Prostate gland (tissue), 2 donors: ENCODE data around the gene SPDEF. TPM values are rescaled to one million over a fixed set of nuclear protein-coding genes. Genes with fewer than 3 reads are reported as not detected.

Source experiments
- DNase-seq: peaks from one replicate; pipeline ENCODE4 v3.0.0-alpha.2; 2019; ENCODE audit warnings: low spot score
- H3K27ac ChIP-seq, 2 donors: fragments of 200-600 bp; sonication (generic); 2 replicates each; pipeline ENCODE4 v1.5.1; 2017 to 2019
- H3K27me3 ChIP-seq: fragments of 200-600 bp; sonication (generic); replicated peaks from 2 replicates; pipeline ENCODE4 v1.5.1; 2019; ENCODE audit not compliant: insufficient read depth
- H3K36me3 ChIP-seq, 2 donors: fragments of 200-600 bp; sonication (generic); 1 replicate in 1 of 2; 2 replicates in 1 of 2; pipeline versions ENCODE4 v1.5.1 to v1.8.1; 2017 to 2019
- H3K4me1 ChIP-seq: fragments of 200-600 bp; sonication (generic); replicated peaks from 2 replicates; pipeline ENCODE4 v1.5.1; 2019
- H3K4me3 ChIP-seq, 2 donors: fragments of 200-600 bp; sonication (generic); 2 replicates each; pipeline ENCODE4 v1.5.1; 2017 to 2019
- H3K9me3 ChIP-seq: fragments of 200-600 bp; sonication (generic); 2 replicates; pipeline ENCODE4 v1.5.1; 2017
- POLR2A ChIP-seq: fragments of 450-650 bp; IDR thresholded peaks from one replicate; pipeline ENCODE4 v1.6.1; 2016; ENCODE audit warnings: antibody characterized with exemption, mild to moderate bottlenecking
- POLR2AphosphoS5 ChIP-seq: sonication (generic); formaldehyde crosslinking; IDR thresholded peaks from one replicate; pipeline ENCODE4 v1.6.1; 2017; ENCODE audit warnings: antibody characterized with exemption
- WGBS: methylation state at CpG from one replicate; pipeline ENCODE4 v1.1.5; 2018; 5-methylcytosine and 5-hydroxymethylcytosine counted together
- intact Hi-C: fragments of 100-400 bp; cut with DNase I; formaldehyde crosslinking; loops from one replicate; pipeline ENCODE4 v1.14.2; 2022
- total RNA-seq, 2 donors: library from RNA; depleted of rRNA; stranded (reverse); fragments of >200 nt; gene quantifications; one replicate each; pipeline ENCODE4 v1.1.0, GENCODE V29; 2016
- TF ChIP-seq, protein P1 (sequence below), 4 experiments: fragments of 200-600 bp in 2 of 4; fragments of 450-650 bp in 2 of 4; sonication (generic) in 2 of 4; IDR thresholded peaks; 1 replicate in 3 of 4; 2 replicates in 1 of 4; pipeline ENCODE4 v1.5.1; 2016 to 2019; ENCODE audit warnings: antibody characterized with exemption in 4 of 4, mild to moderate bottlenecking in 2 of 4, moderate library complexity in 2 of 4

SPDEF gene
- total RNA-seq, 2 donors from 2014 or later = 165 to 738 TPM

DNA sequence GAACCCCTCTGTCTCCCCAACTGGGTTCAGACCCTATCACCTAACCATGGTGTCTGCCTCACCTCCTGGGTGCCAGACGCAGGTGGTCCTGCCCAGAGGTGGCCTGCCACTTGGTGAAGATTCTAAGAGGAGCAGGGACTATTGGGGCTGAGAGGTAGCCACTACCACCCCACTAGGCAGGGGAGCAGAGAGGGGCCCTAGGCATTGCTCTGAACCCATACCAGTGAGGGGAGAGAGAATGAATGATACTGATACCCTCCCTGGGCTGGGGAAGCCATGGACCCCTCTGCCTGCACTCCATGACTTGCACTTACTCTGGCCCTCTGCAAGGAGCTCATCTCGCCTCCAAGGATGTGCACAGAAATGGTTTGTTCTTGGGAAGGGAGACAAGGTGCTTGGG is 31.7 kb upstream of the SPDEF start:
- WGBS = 95% methylated on average over 2 of the region's 2 CpGs
- no peaks in the 10 kb centered on the region for H3K9me3 ChIP-seq
- H3K27ac ChIP-seq = no peak overlapping the region
- no peaks in the 10 kb centered on the region for H3K4me1 ChIP-seq
- no peak for TF ChIP-seq POLR2A
- TF ChIP-seq POLR2AphosphoS5 = no peak
- H3K36me3 ChIP-seq = no peaks in the 10 kb centered on the region
- no peak overlapping the region for H3K4me3 ChIP-seq
- intact Hi-C loops = no loop called here
- H3K27me3 ChIP-seq = no peaks in the 10 kb centered on the region
- no peak for DNase-seq

DNA sequence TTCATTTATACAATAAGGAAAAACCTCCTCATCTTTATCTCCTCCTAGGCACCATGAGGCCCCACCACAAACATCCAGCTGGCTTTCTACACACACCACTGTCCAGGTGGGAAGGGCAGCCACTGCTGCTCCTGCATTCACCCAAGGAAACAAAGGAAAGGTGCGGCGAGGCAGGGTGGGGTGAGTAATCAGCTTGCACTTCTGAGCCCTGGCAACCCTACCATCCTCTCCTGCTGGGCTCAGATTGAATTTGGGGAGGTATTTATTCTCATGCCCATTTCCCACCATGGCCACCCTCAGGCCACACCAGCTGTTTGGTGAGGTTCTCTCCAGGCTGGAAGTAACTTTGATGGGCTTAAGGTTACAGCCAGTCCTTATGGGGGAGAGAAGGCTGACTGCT is 31.2 kb upstream of the SPDEF start:
- Histone ChIP-seq H3K4me3 (no peak overlapping the region), H3K27ac (no peak overlapping the region), H3K36me3 (no peaks in the 10 kb centered on the region), H3K9me3 (no peaks in the 10 kb centered on the region), H3K4me1 (no peaks in the 10 kb centered on the region), H3K27me3 (no peaks in the 10 kb centered on the region)
- 94% methylated on average over 2 of the region's 2 CpGs for WGBS
- TF ChIP-seq, protein P1, sequence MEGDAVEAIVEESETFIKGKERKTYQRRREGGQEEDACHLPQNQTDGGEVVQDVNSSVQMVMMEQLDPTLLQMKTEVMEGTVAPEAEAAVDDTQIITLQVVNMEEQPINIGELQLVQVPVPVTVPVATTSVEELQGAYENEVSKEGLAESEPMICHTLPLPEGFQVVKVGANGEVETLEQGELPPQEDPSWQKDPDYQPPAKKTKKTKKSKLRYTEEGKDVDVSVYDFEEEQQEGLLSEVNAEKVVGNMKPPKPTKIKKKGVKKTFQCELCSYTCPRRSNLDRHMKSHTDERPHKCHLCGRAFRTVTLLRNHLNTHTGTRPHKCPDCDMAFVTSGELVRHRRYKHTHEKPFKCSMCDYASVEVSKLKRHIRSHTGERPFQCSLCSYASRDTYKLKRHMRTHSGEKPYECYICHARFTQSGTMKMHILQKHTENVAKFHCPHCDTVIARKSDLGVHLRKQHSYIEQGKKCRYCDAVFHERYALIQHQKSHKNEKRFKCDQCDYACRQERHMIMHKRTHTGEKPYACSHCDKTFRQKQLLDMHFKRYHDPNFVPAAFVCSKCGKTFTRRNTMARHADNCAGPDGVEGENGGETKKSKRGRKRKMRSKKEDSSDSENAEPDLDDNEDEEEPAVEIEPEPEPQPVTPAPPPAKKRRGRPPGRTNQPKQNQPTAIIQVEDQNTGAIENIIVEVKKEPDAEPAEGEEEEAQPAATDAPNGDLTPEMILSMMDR (IDR thresholded peaks at IDR 0.05) = no peak
- no peak for TF ChIP-seq POLR2AphosphoS5
- TF ChIP-seq POLR2A = no peak
- no peak for DNase-seq
- intact Hi-C loops = no loop called here

DNA sequence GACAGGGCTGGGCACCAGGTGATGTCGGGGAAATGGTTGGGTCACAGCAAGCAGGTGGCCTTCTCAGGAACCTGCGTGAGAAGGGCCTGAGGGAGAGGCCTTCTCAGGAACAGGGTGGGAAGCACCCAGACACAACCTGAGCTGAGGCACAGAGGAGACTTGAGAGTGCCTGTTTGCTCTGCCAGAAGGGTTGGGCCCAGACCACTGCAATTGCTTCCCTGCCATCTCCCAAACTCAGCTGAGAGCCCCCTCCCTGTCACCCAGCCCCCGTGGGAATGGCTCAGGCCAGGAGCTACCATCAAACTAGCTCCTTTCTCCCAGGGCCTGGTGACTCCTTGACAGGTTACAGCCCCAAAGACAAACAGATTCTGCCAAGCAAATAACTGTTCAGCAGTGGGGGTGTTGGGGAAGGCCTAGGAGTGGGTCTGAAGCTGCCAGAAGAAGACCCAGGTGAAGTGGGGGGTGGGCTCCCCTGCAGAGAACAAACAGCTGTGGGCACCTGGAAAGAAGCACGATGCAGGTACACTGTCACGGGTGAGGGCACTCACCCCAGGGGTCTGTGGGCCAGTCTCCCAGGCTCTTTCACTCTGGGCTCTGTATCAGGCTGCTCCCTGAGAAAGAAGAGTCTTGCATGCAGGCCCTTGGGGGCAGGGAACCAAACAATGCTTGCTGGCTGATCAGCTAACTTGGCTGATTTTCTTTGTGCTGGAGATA is 30.4 kb upstream of the SPDEF start:
- Histone ChIP-seq H3K4me1 (no peaks in the 10 kb centered on the region), H3K27ac (no peak overlapping the region), H3K36me3 (no peaks in the 10 kb centered on the region), H3K4me3 (no peak overlapping the region), H3K9me3 (no peaks in the 10 kb centered on the region), H3K27me3 (no peaks in the 10 kb centered on the region)
- intact Hi-C loops = no loop called here
- DNase-seq = no peak
- TF ChIP-seq POLR2A (no peak), POLR2AphosphoS5 (no peak)
- TF ChIP-seq, protein P1 (IDR thresholded peaks at IDR 0.05) = no peak
- 73% methylated on average over 5 of the region's 5 CpGs for WGBS

DNA sequence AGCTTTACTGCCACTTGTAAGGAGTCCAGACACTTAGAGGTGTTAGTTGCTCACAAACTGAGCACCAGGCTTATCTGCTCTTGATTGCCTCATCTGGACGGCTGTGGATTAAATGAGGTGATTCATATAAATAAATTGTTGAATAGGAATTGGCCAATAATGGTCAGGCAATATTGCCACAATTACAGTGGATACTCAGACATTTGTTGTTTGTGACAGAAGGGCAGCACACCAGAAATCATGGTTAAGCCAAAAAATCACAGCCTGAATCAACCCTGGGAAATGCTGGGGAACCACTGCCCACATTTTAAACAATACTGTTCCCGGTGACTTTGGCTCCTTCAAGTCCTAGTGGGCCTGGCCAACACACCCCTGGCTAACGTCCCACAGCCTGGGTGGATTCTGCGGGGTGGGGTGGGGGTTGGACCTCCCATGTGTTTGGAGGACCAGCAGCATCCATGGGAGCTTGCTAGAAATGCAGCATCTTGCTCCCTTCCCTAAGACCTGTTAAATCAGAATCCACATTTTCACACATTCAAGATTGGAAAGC is 29.5 kb upstream of the SPDEF start:
- H3K9me3 ChIP-seq = no peaks in the 10 kb centered on the region
- no peak overlapping the region for H3K4me3 ChIP-seq
- H3K27ac ChIP-seq = no peak overlapping the region
- no peaks in the 10 kb centered on the region for H3K27me3 ChIP-seq
- no peak for DNase-seq
- intact Hi-C loops = no loop called here
- no peaks in the 10 kb centered on the region for H3K36me3 ChIP-seq
- TF ChIP-seq POLR2AphosphoS5 (no peak), POLR2A (no peak)
- TF ChIP-seq, protein P1 (IDR thresholded peaks at IDR 0.05) = no peak
- 30% methylated on average over 4 of the region's 4 CpGs for WGBS
- H3K4me1 ChIP-seq = no peaks in the 10 kb centered on the region

DNA sequence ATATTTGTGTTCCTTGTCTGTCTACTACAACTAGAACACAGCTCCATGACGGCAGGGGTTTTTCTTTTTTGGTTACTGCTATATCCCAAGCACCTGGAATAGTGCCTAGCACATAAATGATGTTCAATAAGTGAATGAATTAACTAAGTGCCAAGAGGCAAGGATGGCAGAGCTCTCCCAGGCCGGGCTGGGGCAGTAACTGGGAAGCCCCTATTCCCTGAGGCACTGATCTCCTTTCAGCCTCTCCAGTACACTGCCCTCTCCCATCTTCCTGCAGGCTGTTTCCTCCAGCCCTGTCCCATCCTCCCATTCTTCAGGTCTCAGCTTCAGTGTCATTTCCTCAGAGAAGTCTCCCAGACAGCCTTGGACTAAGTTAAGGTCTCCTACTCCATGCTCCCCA is 29.0 kb upstream of the SPDEF start:
- intact Hi-C loops = no loop called here
- H3K9me3 ChIP-seq = no peaks in the 10 kb centered on the region
- no peaks in the 10 kb centered on the region for H3K27me3 ChIP-seq
- H3K36me3 ChIP-seq = no peaks in the 10 kb centered on the region
- no peak overlapping the region for H3K27ac ChIP-seq
- no peaks in the 10 kb centered on the region for H3K4me1 ChIP-seq
- no peak overlapping the region for H3K4me3 ChIP-seq
- TF ChIP-seq POLR2A (no peak), POLR2AphosphoS5 (no peak)
- TF ChIP-seq, protein P1 (IDR thresholded peaks at IDR 0.05) = no peak
- 69% methylated on average over 2 of the region's 2 CpGs for WGBS
- DNase-seq = no peak
